Stimulated activated naive CD8-positive, alpha-beta T cell treated with anti-CD3 and anti-CD28 coated beads, Interleukin-15, Interleukin-2, amounts not matched to agents 100 ng/mL and 50 ng/mL, for 24 hours (primary cell): ENCODE data around the gene C1orf56.
A peak's percentile ranks its signal among the peaks of the same experiment; 100 is the strongest.

ENCODE experiments used
- H3K27ac Mint-ChIP-seq: one replicate; pipeline ENCODE4 v1.8.0; 2021; ENCODE audit warnings: mild to moderate bottlenecking, mixed read lengths
- H3K27me3 Mint-ChIP-seq: one replicate; pipeline ENCODE4 v1.8.0; 2021; ENCODE audit warnings: mixed read lengths
- H3K36me3 Mint-ChIP-seq: one replicate; pipeline ENCODE4 v1.8.0; 2021; ENCODE audit warnings: low read depth, mixed read lengths
- H3K4me1 Mint-ChIP-seq: one replicate; pipeline ENCODE4 v1.8.0; 2021; ENCODE audit warnings: low read depth, mixed read lengths
- H3K4me3 Mint-ChIP-seq: one replicate; pipeline ENCODE4 v1.8.0; 2021; ENCODE audit warnings: mild to moderate bottlenecking, mixed read lengths
- H3K9me3 Mint-ChIP-seq: one replicate; pipeline ENCODE4 v1.8.0; 2021; ENCODE audit warnings: mixed read lengths

C1orf56 gene

GRCh38 chr1:151047591-151047924 is at the start of gene C1orf56:
C1orf56 (plus strand) TSS chr1:151047751; CDS start chr1:151047848, 97 bp downstream.
- peak within 1 kb of the TSS; percentile 90 for H3K4me3 Mint-ChIP-seq
- peaks cover 31% of the 10 kb centered on the region for H3K36me3 Mint-ChIP-seq
- no peaks in the 10 kb centered on the region for H3K27me3 Mint-ChIP-seq
- H3K4me1 Mint-ChIP-seq, result peaks cover 62% of the 10 kb centered on the region
- H3K27ac Mint-ChIP-seq, result peak within 1 kb of the TSS; percentile 84
- H3K9me3 Mint-ChIP-seq, result no peaks in the 10 kb centered on the region

GRCh38 chr1:150997949-150998348 is 49.6 kb upstream of the C1orf56 start:
- H3K9me3 Mint-ChIP-seq, result no peaks in the 10 kb centered on the region
- no peak overlapping the region for H3K27ac Mint-ChIP-seq
- H3K4me1 Mint-ChIP-seq, result peaks cover 33% of the 10 kb centered on the region
- peaks cover 13% of the 10 kb centered on the region for H3K36me3 Mint-ChIP-seq
- H3K4me3 Mint-ChIP-seq, result no peak overlapping the region
- no peaks in the 10 kb centered on the region for H3K27me3 Mint-ChIP-seq

GRCh38 chr1:150999051-150999674 is 48.4 kb upstream of the C1orf56 start:
- Mint-ChIP-seq H3K36me3 (peaks cover 13% of the 10 kb centered on the region), H3K9me3 (no peaks in the 10 kb centered on the region), H3K27me3 (no peaks in the 10 kb centered on the region), H3K4me3 (no peak overlapping the region), H3K4me1 (peaks cover 45% of the 10 kb centered on the region), H3K27ac (peak overlapping the region; percentile 26)

- Mint-ChIP-seq H3K27me3 (no peaks in the 10 kb centered on the region), H3K4me3 (no peak overlapping the region), H3K9me3 (no peaks in the 10 kb centered on the region), H3K36me3 (peaks cover 13% of the 10 kb centered on the region), H3K27ac (no peak overlapping the region), H3K4me1 (peaks cover 52% of the 10 kb centered on the region)
These were observed 47.6 kb upstream of the C1orf56 start for GRCh38 chr1:150999926-151000325.

- Mint-ChIP-seq H3K27me3 (no peaks in the 10 kb centered on the region), H3K36me3 (peaks cover 13% of the 10 kb centered on the region), H3K4me1 (peaks cover 57% of the 10 kb centered on the region), H3K27ac (peak overlapping the region; percentile 2), H3K4me3 (no peak overlapping the region), H3K9me3 (no peaks in the 10 kb centered on the region)
These were observed 47.1 kb upstream of the C1orf56 start for GRCh38 chr1:151000408-151000807.

- Mint-ChIP-seq H3K27me3 (no peaks in the 10 kb centered on the region), H3K4me1 (peaks cover 68% of the 10 kb centered on the region), H3K27ac (peak overlapping the region; percentile 63)
These were observed 45.9 kb upstream of the C1orf56 start for GRCh38 chr1:151001602-151002001.

GRCh38 chr1:151002051-151002450 is 45.5 kb upstream of the C1orf56 start:
- Mint-ChIP-seq H3K36me3 (peaks cover 13% of the 10 kb centered on the region), H3K9me3 (no peaks in the 10 kb centered on the region), H3K27me3 (no peaks in the 10 kb centered on the region), H3K27ac (peak overlapping the region; percentile 63), H3K4me3 (no peak overlapping the region), H3K4me1 (peaks cover 73% of the 10 kb centered on the region)

More at GRCh38 chr1:151001602-151002001, 45.9 kb upstream of the C1orf56 start:
- no peak overlapping the region for H3K4me3 Mint-ChIP-seq
- H3K36me3 Mint-ChIP-seq, result peaks cover 13% of the 10 kb centered on the region
- H3K9me3 Mint-ChIP-seq, result no peaks in the 10 kb centered on the region

GRCh38 chr1:151002611-151003010 is 44.9 kb upstream of the C1orf56 start:
- Mint-ChIP-seq H3K27ac (peak overlapping the region; percentile 18), H3K36me3 (peaks cover 13% of the 10 kb centered on the region), H3K4me3 (no peak overlapping the region), H3K27me3 (no peaks in the 10 kb centered on the region), H3K4me1 (peaks cover 78% of the 10 kb centered on the region), H3K9me3 (no peaks in the 10 kb centered on the region)

- peak overlapping the region; percentile 18 for H3K27ac Mint-ChIP-seq
- H3K9me3 Mint-ChIP-seq, result no peaks in the 10 kb centered on the region
- peaks cover 83% of the 10 kb centered on the region for H3K4me1 Mint-ChIP-seq
- H3K27me3 Mint-ChIP-seq, result no peaks in the 10 kb centered on the region
- no peak overlapping the region for H3K4me3 Mint-ChIP-seq
- peaks cover 13% of the 10 kb centered on the region for H3K36me3 Mint-ChIP-seq
These were observed 44.4 kb upstream of the C1orf56 start for GRCh38 chr1:151003180-151003579.

GRCh38 chr1:151005729-151006319 is 41.7 kb upstream of the C1orf56 start:
- Mint-ChIP-seq H3K27ac (peak overlapping the region; percentile 95), H3K27me3 (no peaks in the 10 kb centered on the region), H3K4me1 (peaks cover 84% of the 10 kb centered on the region), H3K36me3 (peaks cover 6% of the 10 kb centered on the region), H3K9me3 (no peaks in the 10 kb centered on the region), H3K4me3 (peak overlapping the region; percentile 98)

- Mint-ChIP-seq H3K9me3 (no peaks in the 10 kb centered on the region), H3K36me3 (peaks cover 6% of the 10 kb centered on the region), H3K4me1 (peaks cover 90% of the 10 kb centered on the region), H3K4me3 (peak within 1 kb of the TSS; percentile 98), H3K27me3 (no peaks in the 10 kb centered on the region), H3K27ac (peak within 1 kb of the TSS; percentile 95)
These were observed 41.1 kb upstream of the C1orf56 start, which contains the start of gene MINDY1 for GRCh38 chr1:151006327-151007052. MINDY1 (minus strand) TSS chr1:151006902; CDS start chr1:151002617, 4,285 bp downstream.

GRCh38 chr1:151007853-151008243 is 39.7 kb upstream of the C1orf56 start:
- peak overlapping the region; percentile 95 for H3K27ac Mint-ChIP-seq
- H3K4me1 Mint-ChIP-seq, result peaks cover 85% of the 10 kb centered on the region
- peaks cover 7% of the 10 kb centered on the region for H3K36me3 Mint-ChIP-seq
- H3K4me3 Mint-ChIP-seq, result peak overlapping the region; percentile 98
- no peaks in the 10 kb centered on the region for H3K27me3 Mint-ChIP-seq
- H3K9me3 Mint-ChIP-seq, result no peaks in the 10 kb centered on the region

- peaks cover 79% of the 10 kb centered on the region for H3K4me1 Mint-ChIP-seq
- peak within 1 kb of the TSS; percentile 98 for H3K4me3 Mint-ChIP-seq
- no peaks in the 10 kb centered on the region for H3K27me3 Mint-ChIP-seq
- H3K36me3 Mint-ChIP-seq, result peaks cover 7% of the 10 kb centered on the region
- H3K27ac Mint-ChIP-seq, result peak within 1 kb of the TSS; percentile 95
- no peaks in the 10 kb centered on the region for H3K9me3 Mint-ChIP-seq
These were observed 39.0 kb upstream of the C1orf56 start, which contains the start of gene PRUNE1 for GRCh38 chr1:151008244-151009205. PRUNE1 (plus strand) TSS chr1:151008449; CDS start chr1:151008633, 184 bp downstream.

- Mint-ChIP-seq H3K27ac (peak overlapping the region; percentile 95), H3K9me3 (no peaks in the 10 kb centered on the region), H3K27me3 (no peaks in the 10 kb centered on the region), H3K4me1 (peaks cover 72% of the 10 kb centered on the region), H3K36me3 (peaks cover 7% of the 10 kb centered on the region), H3K4me3 (peak overlapping the region; percentile 98)
These were observed 38.4 kb upstream of the C1orf56 start for GRCh38 chr1:151009206-151009587.
